ENCODE results near the gene KCNQ1.

The KCNQ1 gene

DNA sequence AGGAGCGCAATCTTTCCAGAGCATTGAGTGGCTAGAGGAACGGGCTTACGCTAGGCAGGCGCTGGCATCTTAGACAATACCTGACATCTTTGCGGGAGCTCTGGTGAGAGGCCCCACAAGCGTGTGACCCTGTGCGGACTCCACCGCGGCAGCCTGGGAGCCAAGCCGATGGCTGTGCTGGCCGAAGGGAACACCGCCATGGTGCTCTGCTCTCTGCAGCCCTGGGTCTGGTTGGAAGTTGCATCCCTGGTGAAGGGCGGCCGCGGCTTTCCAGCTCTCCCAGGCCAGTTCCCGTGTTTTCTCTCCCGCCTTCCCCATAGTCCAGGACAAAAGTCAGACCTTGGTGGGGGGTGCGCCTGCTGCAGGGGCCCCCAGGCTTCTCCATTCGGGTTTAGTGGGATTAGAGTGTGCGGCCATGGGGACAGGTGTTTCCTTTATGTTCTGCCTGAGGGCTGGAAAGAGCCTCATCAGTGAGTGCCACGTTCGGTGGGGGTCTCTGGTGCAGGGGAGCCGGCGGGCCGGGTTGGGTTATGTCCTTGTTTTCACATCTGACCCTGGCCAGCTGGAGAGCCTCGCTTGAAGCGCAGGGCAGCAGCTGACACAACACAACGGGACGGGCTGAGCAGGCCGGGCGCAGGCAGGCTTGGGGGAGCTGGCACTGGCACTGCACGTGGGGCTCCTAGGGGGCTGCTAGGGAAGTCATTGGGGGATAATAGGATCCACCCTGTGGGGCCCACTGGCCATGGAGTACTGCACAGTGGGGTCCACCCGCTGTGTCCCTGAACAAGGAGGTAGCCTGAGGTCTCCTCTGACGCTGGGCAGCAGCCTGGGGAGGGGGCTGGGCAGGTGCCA, 94.8 kb downstream of the KCNQ1 start:
- H3K36me3 ChIP-seq (ENCODE audit: control insufficient read depth, insufficient read depth, low read length): no peaks in the 10 kb centered on the region
- no peaks in the 10 kb centered on the region for H3K27me3 ChIP-seq (replicated peaks; ENCODE audit: control insufficient read depth, insufficient read depth, low read length)
- H3K4me3 ChIP-seq (replicated peaks; ENCODE audit: low read depth, low read length): no peak overlapping the region
- no peak for TF ChIP-seq CTCF (IDR thresholded peaks at IDR 0.05; ENCODE audit: insufficient read depth, low read length, poor library complexity, severe bottlenecking)
- no peak for DNase-seq (ENCODE audit: extremely low read depth, insufficient read length)

DNA sequence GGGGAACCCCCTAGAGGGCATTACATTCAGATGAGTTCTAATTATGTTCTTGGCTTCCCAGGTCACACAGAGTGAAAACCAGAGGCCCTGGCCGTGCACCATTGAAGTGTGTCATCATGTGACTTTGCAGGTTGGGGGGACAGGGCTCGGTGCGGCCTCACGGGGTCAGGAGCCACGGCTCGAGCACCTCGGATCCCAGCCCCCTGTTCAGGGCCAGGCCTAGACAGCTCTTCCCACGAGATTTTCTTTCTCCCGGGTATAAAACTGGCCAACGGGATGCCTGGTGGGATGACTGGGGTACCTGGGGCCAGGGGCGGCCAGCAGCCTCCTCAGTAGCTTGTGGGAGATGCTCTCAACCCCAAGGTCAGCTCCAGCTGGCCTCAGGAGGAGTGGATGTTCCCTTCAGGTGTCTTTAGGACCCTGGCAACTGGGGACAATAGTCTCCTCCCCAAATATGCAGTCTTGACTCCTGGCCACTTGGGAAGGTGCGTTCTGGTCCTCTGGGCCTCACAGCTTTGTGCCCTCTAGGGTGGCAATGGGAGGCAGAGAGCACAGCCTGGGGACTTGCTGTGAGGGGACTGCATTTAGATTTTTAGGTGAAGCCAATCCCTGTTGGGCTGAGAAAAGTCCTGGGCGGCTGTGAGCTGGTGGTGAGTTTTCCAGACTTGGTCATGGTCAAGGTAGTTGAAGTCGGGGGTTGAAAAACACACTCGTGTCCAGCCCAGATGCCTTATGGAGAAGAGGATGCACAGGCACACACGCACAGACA, 95.6 kb downstream of the KCNQ1 start:
- no peak for TF ChIP-seq CTCF (IDR thresholded peaks at IDR 0.05; ENCODE audit: insufficient read depth, low read length, poor library complexity, severe bottlenecking)
- no peaks in the 10 kb centered on the region for H3K27me3 ChIP-seq (replicated peaks; ENCODE audit: control insufficient read depth, insufficient read depth, low read length)
- no peaks in the 10 kb centered on the region for H3K36me3 ChIP-seq (ENCODE audit: control insufficient read depth, insufficient read depth, low read length)
- H3K4me3 ChIP-seq (replicated peaks; ENCODE audit: low read depth, low read length): no peak overlapping the region
- DNase-seq (ENCODE audit: extremely low read depth, insufficient read length): no peak

DNA sequence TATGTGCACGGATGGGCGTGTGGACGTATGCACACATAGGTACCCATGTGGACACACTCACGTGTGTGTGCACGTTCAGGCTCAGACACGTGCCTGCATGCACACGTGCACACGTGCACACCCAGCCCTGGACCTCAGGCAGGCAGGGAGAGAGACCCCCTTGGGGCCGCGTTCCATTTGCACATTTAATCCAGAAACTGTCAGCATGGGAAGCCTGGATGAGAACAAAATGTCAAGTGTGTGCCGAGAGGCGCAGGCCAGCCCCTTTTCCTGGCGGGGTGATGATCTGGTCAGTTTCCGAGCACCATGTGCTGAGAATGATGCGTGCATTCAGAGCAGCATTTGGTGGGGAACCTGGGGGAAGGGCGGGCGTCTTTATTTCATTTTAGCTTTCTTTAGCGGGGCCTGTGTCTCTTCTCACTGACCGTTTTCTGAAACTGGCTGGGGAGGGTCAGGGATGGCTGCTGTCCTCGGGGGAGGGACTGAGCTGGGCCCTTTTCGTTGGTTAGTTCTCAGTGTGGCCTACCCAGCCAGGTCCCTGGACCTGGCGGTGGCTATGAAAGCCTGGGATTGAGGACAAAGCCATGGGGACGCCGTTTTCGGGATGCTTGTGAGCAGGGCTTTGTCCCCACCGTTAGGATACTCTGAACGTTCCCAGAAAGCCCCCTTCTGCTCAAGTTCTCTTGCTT, 96.3 kb downstream of the KCNQ1 start:
- no peaks in the 10 kb centered on the region for H3K36me3 ChIP-seq (ENCODE audit: control insufficient read depth, insufficient read depth, low read length)
- DNase-seq (ENCODE audit: extremely low read depth, insufficient read length): no peak
- H3K4me3 ChIP-seq (replicated peaks; ENCODE audit: low read depth, low read length): no peak overlapping the region
- H3K27me3 ChIP-seq (replicated peaks; ENCODE audit: control insufficient read depth, insufficient read depth, low read length): no peaks in the 10 kb centered on the region
- TF ChIP-seq CTCF (IDR thresholded peaks at IDR 0.05; ENCODE audit: insufficient read depth, low read length, poor library complexity, severe bottlenecking): no peak

GRCh38 chr11:2541881-2542361, 97.1 kb downstream of the KCNQ1 start:
- no peaks in the 10 kb centered on the region for H3K27me3 ChIP-seq (replicated peaks; ENCODE audit: control insufficient read depth, insufficient read depth, low read length)
- TF ChIP-seq CTCF (IDR thresholded peaks at IDR 0.05; ENCODE audit: insufficient read depth, low read length, poor library complexity, severe bottlenecking): no peak
- no peaks in the 10 kb centered on the region for H3K36me3 ChIP-seq (ENCODE audit: control insufficient read depth, insufficient read depth, low read length)
- no peak overlapping the region for H3K4me3 ChIP-seq (replicated peaks; ENCODE audit: low read depth, low read length)
- DNase-seq (ENCODE audit: extremely low read depth, insufficient read length): no peak

DNA sequence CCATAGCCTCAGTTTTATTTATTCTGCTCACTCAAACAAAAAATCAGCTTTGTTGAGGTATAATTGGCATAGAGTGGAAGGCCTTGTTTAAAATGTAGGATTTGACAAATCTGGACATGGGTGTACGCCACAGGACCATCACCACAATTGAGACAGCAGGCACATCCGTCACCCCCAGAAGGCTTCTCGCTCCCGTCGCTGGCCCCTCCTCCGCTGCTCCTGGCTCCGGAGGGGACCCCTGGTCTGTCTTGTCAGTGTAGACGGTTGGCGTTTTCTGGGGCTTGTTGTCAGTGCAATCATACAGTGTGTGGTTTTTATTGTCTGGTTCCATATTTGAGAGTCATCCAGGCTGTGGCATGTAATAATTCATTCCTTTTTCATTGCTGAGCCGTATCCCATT, 97.6 kb downstream of the KCNQ1 start:
- Histone ChIP-seq H3K27me3 (replicated peaks; ENCODE audit: control insufficient read depth, insufficient read depth, low read length) (no peaks in the 10 kb centered on the region), H3K36me3 (ENCODE audit: control insufficient read depth, insufficient read depth, low read length) (no peaks in the 10 kb centered on the region), H3K4me3 (replicated peaks; ENCODE audit: low read depth, low read length) (no peak overlapping the region)
- DNase-seq (ENCODE audit: extremely low read depth, insufficient read length): no peak
- no peak for TF ChIP-seq CTCF (IDR thresholded peaks at IDR 0.05; ENCODE audit: insufficient read depth, low read length, poor library complexity, severe bottlenecking)

Measured in GM06990 (cell line).